ENCODE data around the gene FAM120B.
A peak's percentile ranks its signal among the peaks of the same experiment; 100 is the strongest.

FAM120B gene

DNA sequence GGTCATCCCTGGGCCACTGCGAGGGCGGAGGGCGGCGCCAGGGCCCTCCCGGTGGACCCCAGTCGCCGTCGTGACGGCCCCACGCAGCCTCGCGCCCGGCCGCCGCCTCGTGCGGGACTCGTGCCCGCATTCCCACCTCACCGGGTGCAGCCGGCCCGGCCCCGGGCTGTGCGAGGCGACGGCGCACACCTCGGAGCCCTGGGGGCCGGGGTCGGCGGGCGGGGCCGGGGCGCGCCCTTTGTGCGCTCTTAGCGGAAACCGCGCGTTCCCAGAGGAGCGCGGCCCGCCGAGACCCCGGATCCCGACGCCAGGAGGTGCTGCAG is 10.2 kb upstream of the FAM120B start:
- no peak overlapping the region for H3K4me3 ChIP-seq (ENCODE audit: low read depth, low read length)
- TF ChIP-seq, protein P1, sequence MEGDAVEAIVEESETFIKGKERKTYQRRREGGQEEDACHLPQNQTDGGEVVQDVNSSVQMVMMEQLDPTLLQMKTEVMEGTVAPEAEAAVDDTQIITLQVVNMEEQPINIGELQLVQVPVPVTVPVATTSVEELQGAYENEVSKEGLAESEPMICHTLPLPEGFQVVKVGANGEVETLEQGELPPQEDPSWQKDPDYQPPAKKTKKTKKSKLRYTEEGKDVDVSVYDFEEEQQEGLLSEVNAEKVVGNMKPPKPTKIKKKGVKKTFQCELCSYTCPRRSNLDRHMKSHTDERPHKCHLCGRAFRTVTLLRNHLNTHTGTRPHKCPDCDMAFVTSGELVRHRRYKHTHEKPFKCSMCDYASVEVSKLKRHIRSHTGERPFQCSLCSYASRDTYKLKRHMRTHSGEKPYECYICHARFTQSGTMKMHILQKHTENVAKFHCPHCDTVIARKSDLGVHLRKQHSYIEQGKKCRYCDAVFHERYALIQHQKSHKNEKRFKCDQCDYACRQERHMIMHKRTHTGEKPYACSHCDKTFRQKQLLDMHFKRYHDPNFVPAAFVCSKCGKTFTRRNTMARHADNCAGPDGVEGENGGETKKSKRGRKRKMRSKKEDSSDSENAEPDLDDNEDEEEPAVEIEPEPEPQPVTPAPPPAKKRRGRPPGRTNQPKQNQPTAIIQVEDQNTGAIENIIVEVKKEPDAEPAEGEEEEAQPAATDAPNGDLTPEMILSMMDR (IDR thresholded peaks at IDR 0.05; ENCODE audit: borderline replicate concordance, insufficient read depth, low read depth, low read length): no peak

DNA sequence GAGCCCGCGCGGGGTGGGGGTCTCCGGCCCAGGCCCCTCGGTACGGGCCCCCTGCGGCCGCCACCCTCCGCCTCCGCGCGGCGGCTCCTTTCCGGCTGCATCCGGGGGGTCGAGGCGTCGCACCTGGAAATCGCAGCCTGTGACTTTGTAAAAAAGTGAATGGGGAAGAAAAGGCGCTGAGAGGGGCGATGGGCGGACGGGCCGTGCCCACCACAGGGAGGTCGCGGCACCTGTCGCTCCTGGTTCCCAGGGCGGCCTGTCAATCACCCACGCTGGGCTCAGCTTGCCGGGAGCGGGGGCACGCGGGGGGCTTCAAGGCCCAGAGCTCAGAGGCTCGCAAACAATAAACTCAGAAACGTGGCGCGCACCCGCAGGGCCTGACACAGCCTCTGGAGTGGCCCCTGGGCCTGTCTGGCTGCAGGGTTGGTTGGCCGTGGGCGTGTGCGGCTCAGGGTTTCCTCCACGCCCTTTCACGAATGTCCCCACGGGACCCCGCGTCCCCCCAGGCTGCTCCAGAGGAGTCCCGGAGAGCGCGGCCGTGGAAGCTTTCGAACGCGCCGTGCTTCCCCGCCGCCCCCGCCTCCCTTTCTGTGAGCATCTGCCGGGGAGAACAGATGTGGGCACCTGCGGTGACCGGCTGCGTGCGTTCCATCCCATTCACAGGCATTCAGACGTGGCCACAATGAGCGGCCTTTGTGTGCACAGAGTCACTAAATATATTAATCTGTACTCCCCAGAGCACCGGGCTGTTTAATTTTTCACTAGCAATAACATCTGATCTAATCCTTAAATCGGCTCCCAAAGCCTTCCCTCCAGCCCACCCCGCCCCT is 9.6 kb upstream of the FAM120B start:
- no peak overlapping the region for H3K4me3 ChIP-seq (ENCODE audit: low read depth, low read length)
- TF ChIP-seq, protein P1 (IDR thresholded peaks at IDR 0.05; ENCODE audit: borderline replicate concordance, insufficient read depth, low read depth, low read length): no peak

DNA sequence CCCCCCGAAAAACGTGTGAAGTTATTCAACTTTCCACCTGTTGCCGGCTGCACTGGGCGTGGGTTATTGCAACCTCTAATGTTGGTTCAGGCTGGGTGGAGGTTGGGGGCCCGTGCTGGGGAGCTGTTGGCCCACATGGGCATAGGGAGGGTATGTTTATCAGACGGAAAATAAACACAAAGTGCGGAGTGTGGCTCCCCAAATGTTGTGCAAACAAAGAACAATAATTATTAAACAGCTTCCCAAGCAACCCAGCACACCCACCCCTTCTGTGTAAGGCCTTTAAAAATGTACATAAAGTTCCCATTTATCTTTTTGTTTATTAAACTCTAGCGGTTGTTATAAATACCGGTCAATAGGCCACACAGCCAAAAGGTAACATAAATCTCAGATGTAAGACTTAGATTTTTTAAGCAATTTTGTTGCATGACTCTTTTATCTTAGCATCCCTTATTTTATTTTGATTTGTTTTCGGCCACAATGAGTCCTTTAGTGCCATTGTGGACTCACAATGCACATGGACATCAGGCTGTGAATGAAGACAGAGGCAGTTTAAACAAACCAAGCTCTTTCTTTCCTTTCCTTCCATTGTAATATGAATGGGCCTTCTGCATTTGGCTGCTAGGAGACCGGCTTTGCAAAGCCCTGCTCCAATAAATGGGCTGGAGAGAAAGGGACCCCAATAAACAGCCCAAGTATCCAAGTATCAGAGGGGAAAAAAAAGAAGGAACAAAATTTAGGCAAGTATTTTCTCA is 8.8 kb upstream of the FAM120B start:
- TF ChIP-seq, protein P1 (IDR thresholded peaks at IDR 0.05; ENCODE audit: borderline replicate concordance, insufficient read depth, low read depth, low read length): no peak
- no peak overlapping the region for H3K4me3 ChIP-seq (ENCODE audit: low read depth, low read length)

DNA sequence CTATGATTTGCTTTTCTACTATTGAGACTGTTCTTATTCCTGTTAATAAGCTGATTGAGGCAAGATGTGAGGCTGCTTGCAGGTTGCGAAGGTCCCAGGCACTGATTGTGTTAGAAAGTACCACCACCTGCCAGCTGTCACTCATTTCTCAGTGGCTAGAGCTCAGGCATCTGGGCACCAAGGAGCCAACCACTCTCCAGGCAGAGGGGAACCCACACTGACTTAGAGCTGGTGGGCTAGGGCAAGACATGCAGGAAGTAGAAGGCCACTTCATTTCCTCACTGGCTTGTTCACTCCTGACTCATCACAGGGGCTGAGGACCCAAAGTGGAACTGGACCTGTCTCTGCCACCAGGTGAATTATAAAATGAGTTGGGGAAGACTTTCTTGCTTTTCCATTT is 7.9 kb upstream of the FAM120B start:
- no peak overlapping the region for H3K4me3 ChIP-seq (ENCODE audit: low read depth, low read length)
- TF ChIP-seq, protein P1 (IDR thresholded peaks at IDR 0.05; ENCODE audit: borderline replicate concordance, insufficient read depth, low read depth, low read length): no peak

DNA sequence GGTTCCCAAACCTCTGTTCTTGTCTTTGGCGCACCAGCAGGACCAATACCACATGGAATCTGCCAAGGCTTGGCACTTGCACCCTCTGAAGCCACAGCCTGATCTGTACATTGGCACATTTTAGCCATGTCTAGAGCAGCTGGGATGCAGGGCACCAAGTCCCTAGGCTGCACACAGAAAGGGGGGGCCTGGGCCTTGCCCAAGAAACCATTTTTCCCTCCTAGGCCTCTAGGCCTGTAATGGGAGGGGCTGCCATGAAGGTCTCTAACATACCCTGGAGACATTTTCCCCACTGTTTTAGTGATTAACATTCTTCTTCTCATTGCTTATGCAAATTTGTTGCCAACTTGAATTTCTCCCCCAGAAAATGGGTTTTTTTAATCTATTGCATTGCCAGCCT is 5.4 kb upstream of the FAM120B start:
- TF ChIP-seq, protein P1 (IDR thresholded peaks at IDR 0.05; ENCODE audit: borderline replicate concordance, insufficient read depth, low read depth, low read length): no peak
- no peak overlapping the region for H3K4me3 ChIP-seq (ENCODE audit: low read depth, low read length)

DNA sequence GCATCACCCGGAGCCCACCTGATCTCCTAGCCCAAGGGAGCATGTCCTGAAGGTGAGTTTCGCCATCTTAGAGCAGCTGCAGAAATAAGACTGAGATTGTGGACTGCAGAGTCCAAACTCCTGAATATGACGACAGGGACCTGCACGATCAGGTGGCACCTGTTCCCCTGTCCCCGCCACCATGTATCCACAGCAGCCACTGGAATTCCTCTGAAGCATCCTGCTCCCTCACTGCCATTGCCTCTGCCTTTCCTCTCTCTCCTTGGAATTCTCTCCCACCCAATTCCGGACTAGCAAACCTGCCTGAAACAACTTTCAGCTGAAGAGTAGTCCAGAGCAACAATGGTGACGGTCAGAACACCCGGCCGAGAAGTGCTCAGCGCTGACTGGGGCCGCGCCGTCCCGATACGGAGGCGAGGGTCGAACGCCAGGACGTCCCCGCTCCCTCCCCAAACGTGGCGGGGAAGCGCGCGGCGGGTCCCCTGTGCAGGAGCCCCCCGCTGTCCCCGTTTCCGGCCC is 694 bp upstream of the FAM120B start:
- H3K4me3 ChIP-seq (ENCODE audit: low read depth, low read length): peak overlapping the region; percentile 93
- TF ChIP-seq, protein P1 (IDR thresholded peaks at IDR 0.05; ENCODE audit: borderline replicate concordance, insufficient read depth, low read depth, low read length): no peak

Measured in GM12875 (cell line).